ENCODE measurements around the gene FOXK2.

Gene FOXK2

GRCh38 chr17:82518826-82519810 lies at the start of gene FOXK2:
TSS of gene FOXK2 (plus strand) at chr17:82519732. CDS start at chr17:82519889, 157 bp downstream.
- peak; percentile 94 for DNase-seq

DNA sequence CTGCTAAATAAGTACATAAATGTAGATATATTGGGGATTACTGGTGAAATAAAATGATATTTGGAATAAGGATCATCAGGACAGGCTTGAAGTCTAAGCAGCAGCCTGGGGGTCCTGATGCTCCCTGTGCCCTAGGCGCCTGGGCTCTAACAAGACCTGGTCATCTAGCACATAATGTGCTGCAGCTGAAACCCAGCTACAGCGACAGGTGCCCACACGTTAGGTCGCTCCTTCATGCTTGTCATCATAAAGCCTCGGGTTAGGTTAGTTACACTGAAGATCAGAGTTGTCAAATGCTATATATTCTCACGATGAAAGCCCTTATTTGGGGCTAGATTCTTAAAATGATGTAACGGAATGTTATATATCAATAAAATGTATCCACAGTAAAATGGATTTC lies 49.5 kb upstream of the FOXK2 start:
- DNase-seq = no peak

DNA sequence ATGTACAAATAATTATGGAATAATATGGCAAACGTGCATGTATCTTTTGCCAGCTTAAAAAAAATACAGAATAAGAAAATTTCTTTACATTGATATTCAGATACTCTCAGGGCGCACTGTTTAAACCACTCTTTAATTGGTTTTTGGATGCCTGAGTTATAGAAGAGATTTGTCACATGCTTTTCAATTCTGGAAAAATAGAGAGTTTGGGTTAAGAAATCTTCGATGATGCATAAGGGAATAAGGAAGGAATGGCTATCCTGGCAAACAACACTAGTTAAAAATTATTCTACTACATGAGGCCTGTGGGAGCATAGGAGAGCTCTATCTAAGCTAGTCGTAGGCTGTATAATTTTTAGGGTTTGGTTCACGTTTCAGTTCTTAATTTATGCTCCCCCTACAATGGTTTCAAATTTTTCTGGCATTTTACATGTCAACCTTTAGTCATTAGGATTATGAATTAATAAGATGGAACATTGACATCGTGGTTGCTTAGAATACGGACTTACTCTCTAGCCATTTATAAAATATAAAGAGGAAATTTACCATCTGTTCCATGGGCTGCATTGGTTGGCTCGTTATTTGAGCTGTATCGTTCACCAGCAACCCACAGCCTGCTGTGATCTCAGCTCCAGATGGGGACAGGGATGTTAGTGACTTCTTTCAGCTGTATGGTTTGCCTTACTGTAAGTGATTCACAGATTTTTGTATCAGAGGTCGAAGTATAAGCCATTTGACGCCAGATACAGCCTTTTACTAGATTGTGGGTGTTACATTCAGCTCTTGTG lies 45.1 kb upstream of the FOXK2 start:
- DNase-seq = no peak

DNA sequence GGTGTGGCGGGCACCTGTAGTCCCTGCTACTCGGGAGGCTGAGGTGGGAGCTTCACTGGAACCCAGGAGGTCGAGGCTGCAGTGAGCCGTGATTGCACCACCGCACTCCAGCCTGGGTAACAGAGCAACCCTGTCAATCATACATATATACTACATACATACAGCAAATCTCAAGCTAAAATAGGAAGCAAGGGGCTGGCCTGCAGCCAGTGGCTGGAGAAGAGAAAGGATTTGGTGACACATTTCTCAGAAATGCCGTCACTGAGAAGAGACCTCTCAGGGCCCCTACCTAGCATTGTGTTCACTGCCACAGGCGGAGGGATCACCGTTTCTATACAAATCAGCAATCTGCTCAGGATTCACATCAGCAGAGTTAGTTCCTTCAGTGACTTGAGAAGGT lies 44.1 kb upstream of the FOXK2 start:
- no peak for DNase-seq

GRCh38 chr17:82477934-82478333 lies 41.6 kb upstream of the FOXK2 start:
- DNase-seq = no peak

- DNase-seq = no peak
Observed at GRCh38 chr17:82479602-82480001, 39.9 kb upstream of the FOXK2 start.

DNA sequence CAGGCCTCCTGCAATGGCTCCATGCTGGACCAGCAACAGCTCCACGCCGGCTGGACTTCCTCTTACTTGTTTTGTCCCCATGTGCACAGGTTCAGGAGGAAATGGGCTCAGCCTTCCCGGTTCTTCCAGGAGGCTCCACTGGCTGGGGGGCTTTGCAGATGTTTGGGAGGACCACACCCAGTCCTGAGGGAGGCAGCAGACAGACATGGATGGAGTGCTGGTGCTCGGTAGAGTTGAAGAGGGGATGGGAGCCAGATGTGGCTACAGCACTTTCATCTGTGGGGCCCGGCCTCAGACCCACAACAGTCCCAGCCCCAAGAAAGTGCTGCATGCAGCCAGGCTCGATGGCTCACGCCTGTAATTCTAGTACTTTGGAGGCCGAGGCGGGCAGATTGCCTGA lies 39.2 kb upstream of the FOXK2 start:
- no peak for DNase-seq

GRCh38 chr17:82483204-82483660 lies 36.3 kb upstream of the FOXK2 start:
- DNase-seq = no peak

DNA sequence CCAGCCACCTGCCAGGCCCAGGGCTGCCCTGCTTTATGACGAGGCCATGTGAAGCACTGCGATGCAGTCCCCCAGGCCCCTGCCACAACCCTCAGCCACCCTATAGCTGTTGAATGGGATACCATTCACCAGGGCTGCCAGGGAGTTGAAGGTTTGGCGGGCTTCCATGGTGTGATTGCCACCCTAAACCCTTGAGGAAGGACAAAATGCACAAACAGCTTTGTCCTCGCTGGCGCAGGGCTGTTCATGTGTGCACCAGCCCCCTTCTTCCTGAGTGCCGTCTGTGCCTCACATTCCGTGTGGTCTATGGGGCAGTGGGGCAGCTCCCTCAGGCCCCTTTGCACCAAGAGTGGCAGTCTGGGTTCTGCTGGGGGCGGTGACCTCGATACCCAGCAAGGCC lies 35.7 kb upstream of the FOXK2 start:
- DNase-seq = no peak

DNA sequence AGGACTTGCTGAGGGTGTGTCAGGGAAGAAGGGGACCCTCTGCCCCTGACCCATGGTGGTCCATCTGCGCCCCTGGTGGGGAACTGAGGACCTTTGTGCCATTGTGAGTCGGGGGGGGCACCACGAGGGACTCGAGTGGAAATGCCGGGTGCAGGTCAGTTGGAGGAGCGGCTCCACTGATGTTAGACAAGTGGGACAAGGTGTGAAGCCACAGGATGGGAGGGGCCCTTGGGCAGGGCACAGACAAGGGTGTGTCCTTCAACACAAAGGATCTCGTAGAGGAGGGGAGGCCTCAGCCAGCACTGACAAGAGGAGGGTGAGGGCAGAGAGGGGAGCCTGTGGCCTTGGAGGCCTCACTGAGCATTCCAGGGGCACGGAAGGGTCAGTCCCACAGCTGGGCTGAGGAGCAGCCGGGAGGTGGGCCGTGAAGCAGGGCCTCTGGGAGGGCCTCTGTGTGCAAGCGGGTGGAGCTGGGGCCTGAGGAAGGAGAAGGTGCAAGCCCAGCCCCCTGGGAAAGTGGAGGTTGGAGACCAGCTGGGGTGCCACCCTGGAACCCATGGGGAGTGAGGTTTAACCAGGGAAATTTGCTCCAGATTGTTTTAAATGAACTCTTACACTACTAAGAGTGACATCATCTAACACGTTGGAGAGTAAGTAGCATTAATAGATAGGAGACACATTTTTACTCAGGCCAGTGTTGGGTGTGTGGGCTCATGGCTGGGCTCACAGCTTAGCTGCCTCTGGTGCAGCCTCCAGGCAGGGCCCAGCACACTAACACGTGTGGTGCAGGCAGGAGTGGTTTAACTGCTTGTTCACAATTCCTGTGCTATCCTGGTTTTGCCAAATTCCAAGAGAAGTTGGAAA lies 33.1 kb upstream of the FOXK2 start:
- no peak for DNase-seq

- no peak for DNase-seq
Observed at GRCh38 chr17:82487910-82488309, 31.6 kb upstream of the FOXK2 start.

DNA sequence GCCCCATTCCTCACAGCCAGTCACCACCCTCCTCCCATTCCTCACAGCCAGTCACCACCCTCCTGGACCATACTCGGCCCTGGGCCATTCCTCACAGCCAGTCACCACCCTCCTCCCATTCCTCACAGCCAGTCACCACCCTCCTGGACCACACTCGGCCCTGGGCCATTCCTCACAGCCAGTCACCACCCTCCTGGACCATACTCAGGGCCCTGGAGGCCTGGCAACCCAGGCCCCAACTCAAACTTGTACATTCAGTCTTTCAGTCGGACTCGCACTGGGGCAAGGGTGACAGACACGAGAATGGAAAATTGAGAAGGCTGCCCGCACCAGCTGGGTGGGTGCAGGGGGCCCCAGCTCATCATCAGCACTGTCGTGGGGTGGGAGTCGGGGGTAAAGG lies 30.4 kb upstream of the FOXK2 start:
- DNase-seq = no peak

GRCh38 chr17:82489851-82490511 lies 29.6 kb upstream of the FOXK2 start:
- no peak for DNase-seq

- DNase-seq = no peak
Observed at GRCh38 chr17:82490512-82491195, 28.9 kb upstream of the FOXK2 start.

GRCh38 chr17:82491196-82491530 lies 28.4 kb upstream of the FOXK2 start:
- DNase-seq = no peak

GRCh38 chr17:82491533-82491932 lies 28.0 kb upstream of the FOXK2 start:
- DNase-seq = no peak

GRCh38 chr17:82492643-82493225 lies 26.8 kb upstream of the FOXK2 start:
- no peak for DNase-seq

GRCh38 chr17:82493226-82493781 lies 26.2 kb upstream of the FOXK2 start:
- DNase-seq = no peak

GRCh38 chr17:82494236-82495055 lies 25.1 kb upstream of the FOXK2 start:
- peak; percentile 89 for DNase-seq
